IPS-NIHi11 (cell line): Measurements from ENCODE around the gene PRKCD.

ENCODE experiments used
- DNase-seq: peaks from one replicate; pipeline ENCODE4 v3.0.0; 2012; ENCODE audit warnings: mixed read lengths, low spot score

The PRKCD gene

DNA sequence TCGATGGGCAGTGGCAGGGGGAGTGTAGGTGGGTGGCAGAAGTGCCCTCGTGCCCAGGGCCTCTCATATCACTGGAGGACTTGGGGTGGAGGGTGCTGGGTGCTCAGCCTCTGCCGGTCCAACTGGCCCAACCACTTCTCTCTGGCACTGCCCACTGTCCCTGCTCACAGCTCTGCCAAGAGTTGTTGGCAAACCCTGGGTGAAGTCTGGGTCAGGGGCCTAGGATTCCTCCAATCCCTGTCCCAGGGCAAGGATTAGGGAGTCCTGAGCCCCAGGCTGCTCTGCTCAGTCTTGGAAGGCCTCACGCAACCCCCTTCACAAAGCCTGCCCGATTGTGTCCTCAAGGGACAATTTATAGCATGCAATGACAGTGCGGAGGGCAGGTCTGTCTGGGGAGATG is 5.2 kb upstream of the PRKCD start:
- DNase-seq: peak; percentile 51

DNA sequence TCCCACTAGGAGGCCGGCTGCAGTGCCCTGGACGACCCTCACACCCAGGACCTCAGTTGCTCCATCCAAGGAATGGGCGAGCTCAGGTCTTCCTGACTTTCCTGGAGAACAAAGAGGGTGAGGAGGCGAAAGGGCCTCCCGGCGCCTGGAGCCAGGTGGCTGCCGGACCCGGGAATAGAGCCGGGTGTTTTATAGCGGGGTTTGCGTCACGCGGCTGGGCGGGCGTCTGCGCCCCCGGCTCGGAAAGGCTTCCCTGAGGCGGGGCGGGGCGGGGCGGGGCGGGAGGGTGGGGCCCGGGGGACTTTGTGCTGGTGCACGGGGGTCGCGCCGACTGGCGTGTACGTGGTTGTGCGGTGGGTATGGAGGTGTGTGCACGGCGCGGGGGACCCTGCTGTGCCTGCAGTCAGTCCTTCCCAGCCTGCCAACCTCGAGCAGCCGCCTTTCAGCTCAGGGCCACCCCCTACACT is 4.6 kb upstream of the PRKCD start:
- peak; percentile 67 for DNase-seq

DNA sequence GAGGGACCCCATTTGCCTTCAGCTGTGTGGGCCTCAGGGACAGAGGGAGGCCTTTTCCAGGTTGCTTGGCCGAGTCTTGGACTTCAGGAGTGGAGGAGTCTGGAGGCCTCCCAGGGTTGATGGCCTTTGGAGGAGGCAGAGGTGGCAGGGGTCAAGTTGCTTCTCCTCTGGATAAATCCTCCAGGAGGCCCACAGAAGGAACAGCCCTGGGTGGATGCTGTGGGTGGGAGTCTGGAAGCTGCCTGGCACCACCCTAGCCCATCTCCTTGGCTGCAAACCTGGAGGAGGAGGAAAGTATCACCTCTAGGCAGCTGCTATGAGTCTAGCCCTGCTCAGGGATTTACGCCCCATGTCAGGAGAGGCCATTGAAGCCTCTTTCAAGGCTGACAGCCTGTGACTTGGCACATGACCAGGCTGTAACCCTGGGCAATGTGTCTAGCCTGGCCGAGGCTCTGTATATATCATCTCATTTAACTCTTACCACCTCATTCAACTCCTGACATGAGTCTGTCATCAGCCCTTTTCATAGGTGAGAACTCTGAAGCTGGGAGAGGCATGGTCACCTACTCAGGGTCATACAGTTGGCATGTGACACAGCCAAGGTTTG is 2.9 kb upstream of the PRKCD start:
- no peak for DNase-seq

DNA sequence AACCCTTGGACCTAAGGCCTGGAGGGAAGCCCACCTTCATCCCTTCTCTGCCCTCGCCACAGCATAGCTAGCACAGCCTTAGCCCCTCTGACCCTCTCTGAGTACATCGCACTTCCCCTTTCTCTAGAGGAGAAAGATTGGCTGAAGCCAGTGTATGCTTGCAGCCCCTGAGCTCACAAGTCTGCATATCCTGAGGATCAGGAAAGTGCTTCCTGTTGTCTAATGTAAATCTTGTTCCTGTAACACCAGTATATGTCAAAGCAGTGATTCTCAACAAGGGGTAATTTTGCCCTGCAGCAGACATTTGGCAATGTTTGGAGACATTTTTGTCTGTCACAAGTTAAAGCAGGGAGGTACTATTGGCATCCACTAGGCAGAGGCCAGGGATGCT is 2.2 kb upstream of the PRKCD start:
- DNase-seq: no peak

DNA sequence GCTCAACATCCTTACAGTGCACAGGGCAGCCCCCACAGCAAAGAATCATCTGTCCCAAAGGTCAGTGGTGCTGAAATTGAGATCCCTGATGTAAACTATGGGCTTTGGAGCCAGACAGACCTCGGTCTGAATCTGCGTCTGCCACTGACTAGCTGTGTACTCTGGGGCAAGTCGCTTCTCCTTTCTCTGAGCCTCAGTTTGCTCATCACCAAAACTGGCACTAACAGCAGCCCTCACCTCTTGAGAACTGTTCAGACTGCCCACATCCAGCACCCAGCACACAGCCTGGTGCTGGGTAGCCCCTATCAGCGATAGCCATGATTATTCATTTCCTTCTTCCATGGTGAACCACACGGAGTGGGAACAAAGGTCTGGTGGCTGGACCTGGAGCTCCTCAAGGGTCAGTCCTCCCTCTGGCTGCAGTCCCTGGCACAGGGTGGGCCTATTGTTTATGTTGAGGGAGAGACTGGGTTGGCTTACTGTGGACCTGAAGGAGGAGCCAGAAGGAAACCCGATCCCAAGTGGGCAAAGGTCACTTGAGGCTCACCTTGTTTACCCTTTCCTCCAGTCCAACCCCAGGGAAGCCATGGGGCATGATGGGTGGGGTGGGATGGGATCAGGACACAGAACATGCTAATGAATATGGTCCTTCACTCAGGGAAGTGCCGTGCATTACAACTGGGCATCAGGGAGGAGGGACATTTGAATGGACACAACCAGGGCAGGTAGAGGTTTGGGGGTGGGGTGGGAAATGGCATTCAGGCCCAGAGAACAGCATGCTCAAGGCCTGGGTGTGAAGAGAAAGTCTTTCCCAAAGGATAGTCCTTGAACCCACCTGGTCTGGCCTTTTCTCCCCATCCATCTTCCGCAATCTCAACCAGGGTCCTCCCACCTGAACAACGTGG is 1.6 kb upstream of the PRKCD start:
- peak; percentile 64 for DNase-seq

DNA sequence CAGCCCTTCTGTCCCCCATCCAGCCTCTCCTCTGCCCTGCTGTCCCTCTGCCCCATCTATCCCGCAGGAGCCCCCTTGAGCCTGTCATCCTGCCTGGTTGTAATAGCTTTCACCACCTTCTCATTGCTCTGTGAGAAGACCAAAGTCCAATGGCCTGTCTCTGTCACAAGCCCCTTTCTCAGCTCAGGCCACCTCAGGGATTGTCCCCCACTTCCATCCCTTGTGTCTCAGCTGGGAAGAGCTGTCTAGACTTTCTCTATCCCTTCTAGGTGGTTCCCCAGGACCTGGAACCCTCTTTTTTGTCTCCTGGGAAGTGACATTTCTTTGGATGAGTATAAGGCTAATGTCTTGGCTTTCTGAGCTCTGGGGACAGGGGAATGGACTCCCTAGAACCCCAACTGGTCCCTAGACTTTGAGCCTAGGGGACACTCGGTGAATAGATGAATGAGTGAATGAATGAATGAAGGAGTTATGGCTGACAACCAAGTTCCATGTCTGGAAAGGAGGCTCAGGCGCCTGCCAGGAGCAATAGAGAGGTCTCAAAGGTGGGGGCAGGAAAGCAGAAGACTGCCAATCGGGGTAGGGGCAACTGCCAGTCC is 849 bp upstream of the PRKCD start:
- DNase-seq: no peak

DNA sequence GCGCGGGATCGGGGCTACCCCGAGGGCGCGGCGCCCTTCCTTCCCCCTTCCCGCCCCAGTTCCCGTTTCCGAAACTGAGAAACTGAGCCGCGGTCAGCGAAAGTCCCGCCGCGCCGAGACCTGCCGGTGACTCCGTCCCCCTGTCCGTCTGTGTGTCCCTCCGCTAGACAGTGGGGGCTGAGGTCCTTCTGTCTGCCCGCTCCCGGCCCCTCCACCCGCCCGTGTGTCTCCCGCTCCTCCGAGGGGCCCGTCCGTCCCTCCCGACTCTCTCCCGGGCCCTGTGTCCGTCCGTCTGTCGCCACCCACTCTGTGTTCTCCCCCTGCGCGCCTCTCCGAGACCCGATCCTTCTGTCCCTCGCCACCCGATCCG is 426 bp downstream of the PRKCD start:
- no peak for DNase-seq

DNA sequence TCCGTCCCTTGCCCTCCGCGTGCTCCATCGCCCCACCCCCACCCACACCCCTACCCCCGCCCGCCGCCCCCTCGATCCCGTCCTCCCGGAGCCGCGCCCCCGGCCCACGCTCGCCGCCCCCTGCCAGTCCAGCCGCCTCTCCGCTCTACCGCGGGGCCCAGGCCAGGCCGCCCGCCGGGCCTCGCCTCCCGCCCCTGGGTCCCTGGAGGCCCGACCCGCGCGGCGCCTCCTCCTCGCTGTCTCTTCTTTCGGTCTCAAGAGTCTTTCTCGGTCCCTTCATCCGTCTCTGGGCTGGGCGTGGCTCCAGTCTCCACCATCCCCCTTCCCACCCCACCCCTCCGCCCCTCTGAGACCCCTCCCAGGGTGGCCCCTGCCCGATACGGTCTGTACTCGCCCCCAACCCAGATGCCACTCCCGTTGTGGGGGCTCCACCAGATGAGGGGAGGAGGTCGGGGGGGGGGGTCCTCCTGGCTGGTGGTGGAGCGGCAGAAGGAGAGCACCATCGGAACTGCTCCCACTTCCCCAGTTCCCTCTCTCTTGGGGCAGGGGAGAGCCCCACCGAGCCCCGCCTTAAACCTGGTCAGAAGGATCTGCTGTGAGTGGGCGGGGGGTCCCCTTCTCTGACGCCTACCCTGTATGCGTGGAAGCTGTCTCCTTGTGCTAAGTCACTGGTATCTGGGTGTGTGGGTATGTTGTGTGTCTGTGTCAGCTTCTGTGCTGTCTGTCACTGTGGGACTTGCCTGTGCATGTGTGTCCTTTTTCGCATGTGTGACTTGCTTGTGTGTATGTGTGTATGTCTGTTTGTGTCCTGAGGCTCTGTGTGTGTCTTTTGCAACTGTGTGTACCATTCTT is 1.0 kb downstream of the PRKCD start:
- DNase-seq: peak; percentile 70

DNA sequence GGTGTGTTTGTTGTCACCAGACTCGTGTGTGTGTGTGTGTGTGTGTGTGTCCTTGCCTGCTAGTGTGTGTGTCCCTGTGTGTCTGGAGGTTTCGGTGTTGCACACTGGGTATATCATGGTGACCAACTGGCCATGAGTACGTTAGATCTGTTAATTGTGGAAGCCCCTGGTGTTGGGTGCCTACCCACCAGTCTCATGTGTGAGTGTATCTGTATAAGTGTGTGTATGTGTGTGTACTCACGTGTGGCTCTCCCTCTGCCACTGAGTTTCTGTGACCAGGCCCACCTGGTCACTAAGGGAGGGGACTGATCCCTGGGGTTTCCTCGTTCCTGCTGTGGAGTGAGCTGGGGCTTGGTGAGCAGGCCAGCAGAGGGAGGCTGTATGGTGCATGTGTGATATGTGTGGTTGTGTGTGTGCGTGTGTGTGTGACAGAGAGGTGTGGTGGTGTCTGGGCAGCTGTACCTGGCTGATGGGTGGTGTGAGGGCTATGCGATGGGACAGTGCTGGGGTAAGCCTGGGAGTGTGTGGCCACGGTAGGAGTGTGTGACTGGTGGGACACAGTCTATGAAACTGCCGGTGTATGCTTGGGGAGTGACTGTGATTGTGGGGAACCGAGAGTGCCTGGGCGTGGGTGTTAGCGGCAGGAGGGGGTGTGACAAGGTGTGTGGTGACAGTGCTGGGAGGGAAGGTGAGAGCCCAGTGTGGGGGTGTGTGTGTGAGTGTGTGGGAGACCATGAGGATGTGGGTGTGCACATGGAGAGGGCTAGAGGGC is 1.8 kb downstream of the PRKCD start:
- no peak for DNase-seq

DNA sequence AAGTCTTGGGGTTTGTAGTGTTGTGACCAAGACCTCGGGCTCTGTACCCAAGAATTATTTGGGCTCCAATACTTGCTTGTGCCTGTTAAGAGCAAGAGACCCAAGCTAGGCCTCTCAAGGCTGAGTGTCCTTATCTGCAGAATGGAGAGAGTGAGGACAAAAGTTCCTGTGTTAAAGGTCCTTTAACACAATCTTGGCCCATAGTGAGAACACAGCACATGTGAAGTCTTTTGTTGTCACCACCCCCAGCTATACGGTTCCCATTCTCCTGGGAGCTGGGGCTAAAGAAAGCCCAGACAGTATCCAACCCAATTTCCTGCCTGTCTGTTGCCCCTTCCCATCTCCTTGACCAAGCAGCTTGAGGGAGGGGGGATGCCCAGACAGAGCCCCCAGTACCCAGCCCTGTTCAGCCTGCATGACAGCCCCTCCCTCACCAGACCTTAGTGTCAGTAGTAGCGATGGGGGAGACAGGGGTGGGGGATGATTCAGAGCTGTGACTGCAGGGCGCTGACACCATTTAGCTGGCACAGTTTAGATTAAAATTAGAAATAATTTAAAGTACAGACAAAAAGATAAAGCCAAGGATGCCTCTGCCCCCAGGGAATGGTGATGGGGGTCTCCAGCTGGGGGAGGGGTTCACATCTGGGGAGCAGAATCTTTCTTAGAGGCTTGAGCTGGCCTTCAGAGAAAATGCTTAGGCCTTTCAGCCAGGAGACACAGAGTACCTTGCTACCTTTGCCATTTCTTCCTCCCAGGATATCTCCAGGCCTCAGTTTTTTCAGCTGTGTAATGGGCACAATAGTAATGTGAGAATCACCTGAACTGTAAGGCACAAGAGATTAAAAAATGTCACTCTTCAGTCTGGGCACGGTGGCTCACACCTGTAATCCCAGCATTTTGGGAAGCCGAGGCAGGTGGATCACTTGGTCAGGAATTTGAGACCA is 2.7 kb downstream of the PRKCD start:
- no peak for DNase-seq

DNA sequence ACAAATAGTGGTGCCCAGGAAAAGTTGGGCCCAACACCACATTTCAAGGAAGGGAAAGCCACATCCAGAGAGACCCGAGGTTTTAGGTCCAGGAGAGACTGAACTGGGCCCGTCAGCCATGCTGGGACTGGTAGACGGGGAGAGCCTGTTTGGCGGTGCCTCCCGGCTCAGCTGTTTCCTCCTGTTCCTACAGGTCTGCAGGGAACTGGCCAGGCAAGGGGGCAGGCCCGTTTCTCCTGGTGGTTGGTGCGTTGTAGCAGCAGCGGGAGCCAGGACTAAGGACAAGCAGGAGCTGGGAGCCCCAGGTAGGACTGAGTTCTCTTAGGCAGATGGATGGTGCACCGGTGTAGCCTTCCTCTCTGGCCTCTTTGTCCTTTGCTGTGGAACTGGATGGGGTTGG is 3.9 kb downstream of the PRKCD start:
- no peak for DNase-seq

DNA sequence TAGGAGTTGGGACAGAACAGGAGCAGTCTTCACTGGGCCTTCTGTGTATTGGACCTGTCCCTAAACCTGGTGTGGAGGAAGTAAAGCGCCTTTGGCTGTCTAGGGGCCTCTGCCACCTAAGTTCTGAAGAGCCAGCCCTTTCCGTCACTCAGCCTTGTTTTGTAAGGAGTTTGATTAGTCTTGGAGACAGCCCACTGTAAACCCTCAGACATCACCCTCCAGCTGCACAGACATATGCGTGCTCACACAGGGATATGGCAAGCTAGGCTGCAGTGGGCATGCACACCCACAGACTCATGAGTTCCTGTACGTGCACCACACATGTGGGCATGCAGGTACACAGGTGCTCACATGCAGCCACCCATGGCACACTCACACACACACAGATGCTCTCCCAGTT is 5.2 kb downstream of the PRKCD start:
- no peak for DNase-seq

DNA sequence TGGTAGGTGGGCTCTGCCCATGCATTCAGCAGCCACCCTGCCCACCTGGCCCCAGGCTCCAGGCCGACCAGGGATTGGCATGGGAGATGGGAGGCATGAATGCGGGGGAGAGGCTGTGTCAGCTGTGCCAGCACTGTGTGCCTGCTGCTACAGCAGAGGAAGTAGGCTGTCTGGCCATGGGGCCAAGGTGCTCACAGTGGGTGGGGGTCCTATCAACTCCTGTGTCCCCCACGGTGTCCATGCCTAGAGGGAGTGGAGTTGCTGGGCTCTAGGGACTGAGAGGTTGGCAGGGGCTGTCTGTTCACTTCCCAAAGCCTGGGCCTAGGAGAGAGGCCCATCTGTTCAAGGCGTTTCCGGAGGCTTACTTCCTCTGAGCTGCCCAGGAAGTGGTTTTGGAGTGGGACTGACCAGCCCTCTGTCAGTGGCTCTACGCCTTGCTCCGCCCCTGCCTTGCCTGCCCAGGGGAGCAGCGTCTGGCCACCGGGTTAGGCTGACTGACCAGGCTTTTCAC is 5.8 kb downstream of the PRKCD start:
- DNase-seq: peak; percentile 50

DNA sequence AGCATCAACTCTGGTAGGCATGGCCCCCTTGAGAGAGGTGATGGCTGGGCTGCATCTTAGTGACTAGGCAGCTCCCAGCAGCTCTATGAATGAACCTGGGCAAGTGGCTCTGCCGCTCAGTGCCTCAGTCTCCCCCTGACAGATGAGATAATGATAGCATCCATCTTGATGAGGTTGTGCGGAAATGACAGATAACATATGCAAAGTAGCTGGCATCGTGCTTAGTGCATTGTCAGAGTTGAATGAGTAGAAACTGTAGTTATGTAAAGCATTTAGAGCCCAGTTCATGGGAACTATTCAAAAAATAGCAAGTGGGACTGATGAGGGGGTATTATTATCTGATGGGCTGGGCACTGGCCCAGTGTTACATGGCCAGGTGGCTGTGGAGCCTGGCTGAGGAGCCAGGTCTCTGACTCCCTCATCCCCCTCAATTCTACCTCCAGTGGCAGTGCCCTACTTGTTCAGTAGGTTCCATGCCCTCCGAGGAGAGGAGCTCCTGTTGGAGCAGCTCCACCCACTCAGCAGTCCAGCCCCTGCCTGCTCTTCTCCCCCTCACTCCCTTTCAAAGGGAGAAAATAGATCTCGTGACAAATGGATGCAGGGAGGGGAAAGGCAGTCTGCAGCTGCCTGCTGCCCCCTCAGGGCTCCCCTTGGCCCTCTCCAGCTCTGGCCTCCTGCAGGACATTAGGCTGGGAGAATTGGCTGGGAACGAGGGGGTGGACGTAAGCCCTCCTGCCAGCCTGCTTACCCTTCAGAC is 6.6 kb downstream of the PRKCD start:
- no peak for DNase-seq

DNA sequence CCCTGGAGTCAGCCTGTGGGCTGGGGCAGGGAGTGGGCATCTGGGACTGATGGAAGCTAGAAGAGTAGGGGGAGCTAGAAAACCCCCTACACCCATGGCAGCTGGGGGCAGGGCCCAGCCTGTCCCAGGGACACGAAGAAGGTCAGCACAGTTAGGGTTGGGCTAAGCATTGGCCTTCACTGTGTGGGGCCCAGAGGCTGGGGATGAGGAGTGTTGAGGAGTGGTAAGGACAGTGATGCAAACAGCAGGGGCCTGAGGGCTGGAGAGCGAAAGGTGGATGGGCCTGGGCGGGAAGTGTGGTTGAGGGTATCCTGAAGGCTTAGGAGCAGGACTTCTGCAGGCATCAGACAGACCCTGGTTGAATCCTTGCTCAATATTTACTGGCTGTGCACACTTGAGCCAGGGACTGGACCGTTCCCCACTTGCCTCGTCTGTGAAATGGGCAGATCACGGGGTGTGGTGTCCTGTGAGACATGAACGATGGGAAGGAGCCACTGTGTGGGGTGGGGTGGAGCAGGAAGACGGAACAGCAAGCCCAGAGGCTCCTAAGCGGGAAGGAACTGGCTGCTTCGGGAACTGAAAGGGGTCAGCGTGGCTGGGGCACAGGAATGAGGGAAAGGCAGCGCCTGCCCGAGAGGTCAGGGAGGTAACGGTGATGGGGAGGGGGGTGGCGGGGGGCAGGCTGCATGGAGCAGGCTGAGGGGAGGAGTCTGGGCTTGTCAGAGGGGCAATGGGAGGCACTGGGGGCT is 7.3 kb downstream of the PRKCD start:
- no peak for DNase-seq

DNA sequence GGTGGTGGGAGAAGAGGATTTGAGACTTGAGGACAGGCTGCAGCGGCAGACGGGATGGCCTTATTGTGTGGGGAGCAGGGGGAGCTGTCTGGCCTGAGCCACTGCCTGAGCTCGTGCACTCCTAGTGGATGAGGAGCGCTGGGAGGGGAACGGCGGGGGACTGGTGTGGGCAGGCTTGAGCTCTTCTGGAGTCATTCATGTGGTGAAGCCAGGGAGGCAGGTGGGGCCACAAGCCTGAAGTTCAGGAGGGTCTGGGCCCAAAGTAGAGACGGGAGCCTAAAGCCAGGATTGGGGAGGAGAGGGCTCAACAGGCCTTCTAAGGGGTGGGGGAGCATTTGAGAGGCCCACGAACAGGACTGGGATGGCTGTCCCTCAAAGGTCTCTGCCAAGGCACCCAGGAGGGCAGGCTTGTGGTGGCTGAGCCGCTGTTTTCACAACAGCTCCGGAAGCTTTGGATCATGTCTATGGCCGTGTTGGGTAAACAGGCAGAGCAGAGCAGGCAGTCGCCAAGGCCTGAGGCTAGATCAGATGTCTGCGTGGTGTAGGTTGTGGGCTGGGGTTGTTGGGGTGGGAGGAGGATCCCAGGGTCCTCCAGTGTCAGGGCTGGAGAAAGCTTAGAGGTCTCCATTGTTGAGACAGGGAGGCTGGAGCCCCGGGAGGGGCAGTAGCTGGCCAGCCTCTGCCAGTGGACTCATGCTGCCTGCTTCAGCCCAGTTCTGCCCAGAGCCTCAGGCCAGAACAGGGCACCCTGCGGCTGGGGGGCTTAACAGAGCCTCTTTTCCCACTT is 8.2 kb downstream of the PRKCD start:
- DNase-seq: peak; percentile 77

DNA sequence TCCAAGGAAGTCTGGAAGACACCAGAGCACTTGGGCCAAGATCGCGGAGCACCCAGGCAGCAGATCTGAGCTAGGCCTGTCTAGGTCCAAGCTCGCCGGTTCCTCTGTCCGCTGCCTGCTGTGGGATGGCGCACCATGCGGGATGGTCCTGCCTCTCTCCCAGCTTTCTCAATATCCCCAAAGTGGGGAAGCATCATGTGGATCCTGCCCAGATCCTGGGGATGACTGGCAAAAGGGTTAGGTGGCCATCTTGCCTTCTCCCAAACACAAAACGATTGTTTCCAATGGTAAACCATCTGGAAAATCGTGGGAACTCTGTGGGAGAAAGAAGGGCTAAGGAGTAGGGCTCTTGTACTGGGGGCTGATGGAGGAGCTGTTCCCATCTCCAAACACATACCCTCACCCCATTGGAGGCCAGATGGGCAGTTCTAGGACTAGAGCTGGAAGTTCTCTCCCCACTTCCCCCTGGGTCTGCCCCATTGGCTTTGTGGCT is 8.9 kb downstream of the PRKCD start:
- DNase-seq: no peak
